Body of pancreas (tissue), 4 donors: ENCODE results near the gene ARHGAP32.

Experiments
- CTCF ChIP-seq, 7 experiments: fragments of 450-650 bp in 4 of 7; fragments of 200-600 bp in 3 of 7; sonication (generic) in 3 of 7; IDR thresholded peaks; one replicate each; pipeline ENCODE4 v1.5.1; 2016 to 2019; ENCODE audit warnings: antibody characterized with exemption in 7 of 7
- POLR2A ChIP-seq, 3 donors: fragments of 450-650 bp; IDR thresholded peaks; one replicate each; pipeline ENCODE4 v1.6.1; 2016; ENCODE audit warnings: antibody characterized with exemption in 3 of 3, mild to moderate bottlenecking in 2 of 3

- no peak for TF ChIP-seq CTCF (IDR thresholded peaks at IDR 0.05)
- TF ChIP-seq POLR2A (IDR thresholded peaks at IDR 0.05): peak in 2 of 3 donors; percentile 45 to 56
These were observed 170.8 kb downstream of the ARHGAP32 start for GRCh38 chr11:129021295-129021694.
